HepG2 (cell line): ENCODE results near the gene CARHSP1. TPM values are rescaled to one million over a fixed set of nuclear protein-coding genes. Genes with fewer than 3 reads are reported as not detected.

Experiments
- ATF7-NPFF ChIP-seq: sonication (generic); formaldehyde crosslinking; IDR thresholded peaks from 2 replicates; pipeline ENCODE4 v1.8.1; 2023; ENCODE audit warnings: mild to moderate bottlenecking, low read depth, missing genetic modification reagents, moderate library complexity
- GATAD2A ChIP-seq: IDR thresholded peaks from 2 replicates; pipeline ENCODE4 v1.6.1; 2016
- HIC2 ChIP-seq: sonication (generic); formaldehyde crosslinking; IDR thresholded peaks from 2 replicates; pipeline ENCODE4 v1.9.0; 2022; ENCODE audit warnings: low read depth, missing genetic modification reagents
- JUN ChIP-seq: sonication (generic); formaldehyde crosslinking; IDR thresholded peaks from 2 replicates; pipeline ENCODE4 v1.4.0; 2020; ENCODE audit warnings: mild to moderate bottlenecking, missing genetic modification reagents
- LRRFIP1 ChIP-seq: sonication (generic); formaldehyde crosslinking; conservative IDR thresholded peaks from 2 replicates; pipeline ENCODE4 v1.4.0; 2020; ENCODE audit warnings: missing genetic modification reagents
- NFIB ChIP-seq: sonication (generic); formaldehyde crosslinking; IDR thresholded peaks from 2 replicates; pipeline ENCODE4 v1.9.0; 2021; ENCODE audit warnings: missing genetic modification reagents, mild to moderate bottlenecking, borderline replicate concordance
- PHF8 ChIP-seq: sonication (generic); formaldehyde crosslinking; IDR thresholded peaks from 2 replicates; pipeline ENCODE4 v1.5.0; 2020; ENCODE audit warnings: missing genetic modification reagents
- SP5 ChIP-seq: IDR thresholded peaks from 2 replicates; pipeline ENCODE4 v1.6.1; 2016; ENCODE audit warnings: low read depth, borderline replicate concordance
- THAP11 ChIP-seq: IDR thresholded peaks from 2 replicates; pipeline ENCODE4 v1.6.1; 2016; ENCODE audit warnings: missing biosample characterization, missing genetic modification reagents
- TMF1 ChIP-seq: sonication (generic); formaldehyde crosslinking; IDR thresholded peaks from 2 replicates; pipeline ENCODE4 v1.8.1; 2022; ENCODE audit warnings: low read depth, missing genetic modification reagents
- XBP1 ChIP-seq: sonication (generic); formaldehyde crosslinking; IDR thresholded peaks from 2 replicates; pipeline ENCODE4 v1.5.0; 2020; ENCODE audit warnings: missing genetic modification reagents
- ZBTB10 ChIP-seq: sonication (generic); formaldehyde crosslinking; IDR thresholded peaks from 2 replicates; pipeline ENCODE4 v1.4.0; 2020; ENCODE audit warnings: missing genetic modification reagents, borderline replicate concordance
- ZNF230 ChIP-seq: sonication (generic); formaldehyde crosslinking; IDR thresholded peaks from 2 replicates; pipeline ENCODE4 v1.4.0; 2020; ENCODE audit warnings: mild to moderate bottlenecking, missing genetic modification reagents
- ZNF629 ChIP-seq: sonication (generic); formaldehyde crosslinking; conservative IDR thresholded peaks from 2 replicates; pipeline ENCODE4 v1.5.0; 2020; ENCODE audit warnings: missing genetic modification reagents
- polyA plus RNA-seq, 8 experiments: library from polyadenylated mRNA; depleted of rRNA in 3 of 8; stranded (reverse) in 7 of 8; unstranded in 1 of 8; fragments of >200 nt; fragmentation: Illumina TruSeq in 4 of 8; extraction: Trizol in 4 of 8; gene quantifications; 2 replicates each; pipeline versions ENCODE4 v1.2.1 to v1.2.3, GENCODE V29; 2011 to 2016; ENCODE audit warnings: low read depth in 4 of 8, missing spikeins in 1 of 8, mixed read lengths in 1 of 8; ENCODE audit not compliant: insufficient read depth in 1 of 8
- total RNA-seq, 5 experiments: library from RNA; depleted of rRNA; stranded (reverse); fragments of >200 nt; fragmentation: Illumina TruSeq; extraction: Trizol; gene quantifications; 2 replicates each; pipeline ENCODE4 v1.2.3, GENCODE V29; 2016; ENCODE audit warnings: low read depth in 1 of 5
- TF ChIP-seq, protein P1 (sequence below): sonication (generic); formaldehyde crosslinking; IDR thresholded peaks from 2 replicates; pipeline ENCODE4 v1.4.0; 2020; ENCODE audit warnings: missing genetic modification reagents
- TF ChIP-seq, protein P2 (sequence below), 2 experiments: sonication (generic) in 1 of 2; formaldehyde crosslinking in 1 of 2; IDR thresholded peaks; 2 replicates each; pipeline versions ENCODE4 v1.4.0 to v1.6.1; 2018 to 2020; ENCODE audit warnings: missing genetic modification reagents in 2 of 2, borderline replicate concordance in 1 of 2, low read depth in 1 of 2, mild to moderate bottlenecking in 1 of 2, missing biosample characterization in 1 of 2

Gene CARHSP1
- total and polyA plus RNA-seq, 2 of the 13 experiments (the other 11 are each of a cell fraction or from before 2014, with no cell fraction given) = 173 to 345 TPM

- TF ChIP-seq ZNF629 = peak; percentile 98
- no peak for TF ChIP-seq LRRFIP1 (CRISPR knock-in tag)
- peak; percentile 12; the same call in 1 of the 2 replicates for TF ChIP-seq GATAD2A (CRISPR knock-in tag)
- peak; percentile 73 for TF ChIP-seq ZBTB10
- no peak for TF ChIP-seq NFIB (CRISPR knock-in tag)
- peak; percentile 43 for TF ChIP-seq SP5 (CRISPR knock-in tag)
- TF ChIP-seq ZNF230 (CRISPR knock-in tag) = no peak; the same call in 1 of the 2 replicates
- TF ChIP-seq, protein P1, sequence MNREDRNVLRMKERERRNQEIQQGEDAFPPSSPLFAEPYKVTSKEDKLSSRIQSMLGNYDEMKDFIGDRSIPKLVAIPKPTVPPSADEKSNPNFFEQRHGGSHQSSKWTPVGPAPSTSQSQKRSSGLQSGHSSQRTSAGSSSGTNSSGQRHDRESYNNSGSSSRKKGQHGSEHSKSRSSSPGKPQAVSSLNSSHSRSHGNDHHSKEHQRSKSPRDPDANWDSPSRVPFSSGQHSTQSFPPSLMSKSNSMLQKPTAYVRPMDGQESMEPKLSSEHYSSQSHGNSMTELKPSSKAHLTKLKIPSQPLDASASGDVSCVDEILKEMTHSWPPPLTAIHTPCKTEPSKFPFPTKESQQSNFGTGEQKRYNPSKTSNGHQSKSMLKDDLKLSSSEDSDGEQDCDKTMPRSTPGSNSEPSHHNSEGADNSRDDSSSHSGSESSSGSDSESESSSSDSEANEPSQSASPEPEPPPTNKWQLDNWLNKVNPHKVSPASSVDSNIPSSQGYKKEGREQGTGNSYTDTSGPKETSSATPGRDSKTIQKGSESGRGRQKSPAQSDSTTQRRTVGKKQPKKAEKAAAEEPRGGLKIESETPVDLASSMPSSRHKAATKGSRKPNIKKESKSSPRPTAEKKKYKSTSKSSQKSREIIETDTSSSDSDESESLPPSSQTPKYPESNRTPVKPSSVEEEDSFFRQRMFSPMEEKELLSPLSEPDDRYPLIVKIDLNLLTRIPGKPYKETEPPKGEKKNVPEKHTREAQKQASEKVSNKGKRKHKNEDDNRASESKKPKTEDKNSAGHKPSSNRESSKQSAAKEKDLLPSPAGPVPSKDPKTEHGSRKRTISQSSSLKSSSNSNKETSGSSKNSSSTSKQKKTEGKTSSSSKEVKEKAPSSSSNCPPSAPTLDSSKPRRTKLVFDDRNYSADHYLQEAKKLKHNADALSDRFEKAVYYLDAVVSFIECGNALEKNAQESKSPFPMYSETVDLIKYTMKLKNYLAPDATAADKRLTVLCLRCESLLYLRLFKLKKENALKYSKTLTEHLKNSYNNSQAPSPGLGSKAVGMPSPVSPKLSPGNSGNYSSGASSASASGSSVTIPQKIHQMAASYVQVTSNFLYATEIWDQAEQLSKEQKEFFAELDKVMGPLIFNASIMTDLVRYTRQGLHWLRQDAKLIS = no peak; the same call in 1 of the 2 replicates
- TF ChIP-seq XBP1 (CRISPR knock-in tag) = no peak
- peak; percentile 13; the same call in 1 of the 2 replicates for TF ChIP-seq THAP11 (CRISPR knock-in tag)
- TF ChIP-seq ATF7-NPFF (CRISPR knock-in tag) = no peak
- TF ChIP-seq PHF8 (CRISPR knock-in tag) = no peak
- TF ChIP-seq HIC2 (CRISPR knock-in tag) = no peak
- TF ChIP-seq, protein P2, sequence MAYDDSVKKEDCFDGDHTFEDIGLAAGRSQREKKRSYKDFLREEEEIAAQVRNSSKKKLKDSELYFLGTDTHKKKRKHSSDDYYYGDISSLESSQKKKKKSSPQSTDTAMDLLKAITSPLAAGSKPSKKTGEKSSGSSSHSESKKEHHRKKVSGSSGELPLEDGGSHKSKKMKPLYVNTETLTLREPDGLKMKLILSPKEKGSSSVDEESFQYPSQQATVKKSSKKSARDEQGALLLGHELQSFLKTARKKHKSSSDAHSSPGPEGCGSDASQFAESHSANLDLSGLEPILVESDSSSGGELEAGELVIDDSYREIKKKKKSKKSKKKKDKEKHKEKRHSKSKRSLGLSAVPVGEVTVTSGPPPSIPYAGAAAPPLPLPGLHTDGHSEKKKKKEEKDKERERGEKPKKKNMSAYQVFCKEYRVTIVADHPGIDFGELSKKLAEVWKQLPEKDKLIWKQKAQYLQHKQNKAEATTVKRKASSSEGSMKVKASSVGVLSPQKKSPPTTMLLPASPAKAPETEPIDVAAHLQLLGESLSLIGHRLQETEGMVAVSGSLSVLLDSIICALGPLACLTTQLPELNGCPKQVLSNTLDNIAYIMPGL (CRISPR knock-in tag; IDR thresholded peaks at IDR 0.05; ENCODE audit: borderline replicate concordance in 1 of 2, low read depth in 1 of 2) = no peak
- TF ChIP-seq TMF1 (CRISPR knock-in tag) = peak; percentile 48; the same call in 1 of the 2 replicates
- TF ChIP-seq JUN = 0 out of 2 replicates have a peak, but pooled peaks have one; percentile 16
Observed at GRCh38 chr16:8861563-8862308, 7.1 kb downstream of the CARHSP1 start (continued).
